Mononuclear cell (primary cell): ENCODE measurements around the gene LPIN1. TPM values are rescaled to one million over a fixed set of nuclear protein-coding genes. Genes with fewer than 3 reads are reported as not detected.

Source experiments
- H3K27me3 ChIP-seq: 2 replicates; pipeline ENCODE4 v1.6.0; 2011; ENCODE audit warnings: low read length, control low read depth; ENCODE audit not compliant: insufficient read depth
- H3K4me1 ChIP-seq: 2 replicates; pipeline ENCODE4 v1.5.1; 2011; ENCODE audit warnings: mild to moderate bottlenecking, low read length, control low read depth; ENCODE audit not compliant: insufficient read depth
- H3K4me3 ChIP-seq: 2 replicates; pipeline ENCODE4 v1.5.1; 2011; ENCODE audit warnings: mild to moderate bottlenecking, low read length, moderate library complexity
- H3K9me3 ChIP-seq: 2 replicates; pipeline ENCODE4 v1.5.1; 2011; ENCODE audit warnings: low read depth, mild to moderate bottlenecking, control low read depth, low read length
- total RNA-seq: library from RNA; depleted of rRNA; stranded (reverse); fragments of >200 nt; gene quantifications from one replicate; pipeline ENCODE4 v1.2.3, GENCODE V29; 2012

LPIN1 gene
- total RNA-seq, 1 donor = 52.8 TPM

GRCh38 chr2:11866358-11867335, 120.2 kb downstream of the LPIN1 start:
- Histone ChIP-seq H3K27me3 (no peaks in the 10 kb centered on the region), H3K4me1 (peaks cover 30% of the 10 kb centered on the region), H3K9me3 (no peaks in the 10 kb centered on the region), H3K4me3 (no peak overlapping the region)

GRCh38 chr2:11867926-11868325, 121.5 kb downstream of the LPIN1 start:
- Histone ChIP-seq H3K9me3 (no peaks in the 10 kb centered on the region), H3K27me3 (no peaks in the 10 kb centered on the region), H3K4me1 (peaks cover 37% of the 10 kb centered on the region), H3K4me3 (no peak overlapping the region)

GRCh38 chr2:11869391-11869991, 123.1 kb downstream of the LPIN1 start:
- no peak overlapping the region for H3K4me3 ChIP-seq
- H3K4me1 ChIP-seq = peaks cover 38% of the 10 kb centered on the region
- no peaks in the 10 kb centered on the region for H3K9me3 ChIP-seq
- H3K27me3 ChIP-seq = no peaks in the 10 kb centered on the region

- Histone ChIP-seq H3K9me3 (no peaks in the 10 kb centered on the region), H3K4me1 (peaks cover 33% of the 10 kb centered on the region), H3K4me3 (no peak overlapping the region), H3K27me3 (no peaks in the 10 kb centered on the region)
Observed at GRCh38 chr2:11870064-11870463, 123.6 kb downstream of the LPIN1 start.

- Histone ChIP-seq H3K4me3 (no peak overlapping the region), H3K4me1 (peaks cover 32% of the 10 kb centered on the region), H3K9me3 (no peaks in the 10 kb centered on the region), H3K27me3 (no peaks in the 10 kb centered on the region)
Observed at GRCh38 chr2:11870584-11870983, 124.2 kb downstream of the LPIN1 start.

GRCh38 chr2:11871421-11871820, 125.0 kb downstream of the LPIN1 start:
- no peaks in the 10 kb centered on the region for H3K27me3 ChIP-seq
- no peaks in the 10 kb centered on the region for H3K9me3 ChIP-seq
- H3K4me1 ChIP-seq = peaks cover 32% of the 10 kb centered on the region
- no peak overlapping the region for H3K4me3 ChIP-seq

- H3K4me3 ChIP-seq = no peak overlapping the region
- H3K4me1 ChIP-seq = peaks cover 32% of the 10 kb centered on the region
- no peaks in the 10 kb centered on the region for H3K9me3 ChIP-seq
- no peaks in the 10 kb centered on the region for H3K27me3 ChIP-seq
Observed at GRCh38 chr2:11872247-11872947, 126.0 kb downstream of the LPIN1 start.

GRCh38 chr2:11872948-11873269, 126.5 kb downstream of the LPIN1 start:
- Histone ChIP-seq H3K27me3 (no peaks in the 10 kb centered on the region), H3K4me3 (no peak overlapping the region), H3K4me1 (peaks cover 32% of the 10 kb centered on the region), H3K9me3 (no peaks in the 10 kb centered on the region)

GRCh38 chr2:11873356-11874154, 127.1 kb downstream of the LPIN1 start:
- no peaks in the 10 kb centered on the region for H3K9me3 ChIP-seq
- H3K4me1 ChIP-seq = peaks cover 32% of the 10 kb centered on the region
- no peak overlapping the region for H3K4me3 ChIP-seq
- no peaks in the 10 kb centered on the region for H3K27me3 ChIP-seq

GRCh38 chr2:11874861-11875260, 128.4 kb downstream of the LPIN1 start:
- H3K9me3 ChIP-seq = no peaks in the 10 kb centered on the region
- H3K27me3 ChIP-seq = no peaks in the 10 kb centered on the region
- peaks cover 32% of the 10 kb centered on the region for H3K4me1 ChIP-seq
- no peak overlapping the region for H3K4me3 ChIP-seq

- Histone ChIP-seq H3K4me3 (no peak overlapping the region), H3K27me3 (no peaks in the 10 kb centered on the region), H3K4me1 (peaks cover 30% of the 10 kb centered on the region), H3K9me3 (no peaks in the 10 kb centered on the region)
Observed at GRCh38 chr2:11875481-11875880, 129.0 kb downstream of the LPIN1 start.

- Histone ChIP-seq H3K4me1 (peaks cover 24% of the 10 kb centered on the region), H3K4me3 (no peak overlapping the region), H3K27me3 (no peaks in the 10 kb centered on the region), H3K9me3 (no peaks in the 10 kb centered on the region)
Observed at GRCh38 chr2:11876436-11876835, 130.0 kb downstream of the LPIN1 start.

GRCh38 chr2:11876889-11877288, 130.5 kb downstream of the LPIN1 start:
- Histone ChIP-seq H3K4me3 (no peak overlapping the region), H3K9me3 (no peaks in the 10 kb centered on the region)

More at GRCh38 chr2:11876889-11877288, 130.5 kb downstream of the LPIN1 start:
- H3K4me1 ChIP-seq = peaks cover 24% of the 10 kb centered on the region
- no peaks in the 10 kb centered on the region for H3K27me3 ChIP-seq
